Stimulated activated CD4-positive, alpha-beta T cell treated with anti-CD3 and anti-CD28 coated beads, Interleukin-1b, Interleukin-23, amount 100 ng/mL, for 24 hours (primary cell): ENCODE measurements around the gene SLC25A13.

Experiments used
- DNase-seq, 4 experiments: peaks; one replicate each; pipeline ENCODE4 v3.0.0-alpha.2; 2020; ENCODE audit warnings: low read depth in 4 of 4, low spot score in 1 of 4

Gene SLC25A13

DNA sequence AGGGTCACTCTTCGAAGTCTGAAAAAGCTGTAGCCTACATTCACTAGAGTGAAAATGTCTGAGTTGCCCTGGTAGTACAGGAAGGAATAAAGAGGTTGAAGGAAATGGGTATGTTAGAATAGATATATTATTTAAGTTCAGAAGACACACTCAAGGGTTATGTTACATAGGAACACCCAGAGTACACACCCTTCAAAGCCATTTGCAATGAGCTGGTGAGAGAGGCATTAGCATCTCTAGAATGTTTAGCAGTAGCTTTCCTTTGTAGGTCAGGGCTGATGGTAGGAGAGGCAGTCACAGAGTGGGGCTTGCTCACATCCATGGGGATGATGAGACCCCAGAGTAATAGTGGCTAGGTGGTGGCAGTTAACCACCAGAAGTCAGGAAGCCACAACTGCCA is 221.2 kb downstream of the SLC25A13 start:
- no peak for DNase-seq

DNA sequence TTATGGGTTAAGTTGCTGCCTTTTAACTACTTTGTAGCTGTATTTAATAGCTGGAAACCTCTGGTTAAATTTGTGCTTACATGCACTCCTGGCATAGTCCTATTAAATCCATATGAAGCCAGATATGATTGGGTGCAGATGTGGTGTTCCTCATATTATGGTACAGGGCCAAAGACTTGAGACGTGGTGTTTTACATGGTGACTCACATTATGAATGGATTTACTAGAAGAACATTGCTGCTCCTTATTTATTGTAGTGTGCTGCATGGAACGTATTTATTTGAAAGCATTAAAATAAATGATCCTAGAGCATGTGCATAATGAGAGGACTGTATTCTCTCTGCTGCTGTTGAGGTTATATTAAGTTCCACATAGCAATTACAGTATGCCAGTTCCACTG is 224.1 kb downstream of the SLC25A13 start:
- DNase-seq, result no peak

- DNase-seq, result no peak
Measured at GRCh38 chr7:96093435-96093834, 228.5 kb downstream of the SLC25A13 start.

GRCh38 chr7:96090756-96091155 is 231.1 kb downstream of the SLC25A13 start:
- no peak for DNase-seq

- no peak for DNase-seq
Measured at GRCh38 chr7:96089511-96089910, 232.4 kb downstream of the SLC25A13 start.

- no peak for DNase-seq
Measured at GRCh38 chr7:96088579-96088978, 233.3 kb downstream of the SLC25A13 start.

- DNase-seq, result no peak
Measured at GRCh38 chr7:96085953-96086352, 235.9 kb downstream of the SLC25A13 start.

- no peak for DNase-seq
Measured at GRCh38 chr7:96084881-96085553, 236.9 kb downstream of the SLC25A13 start.

- DNase-seq, result no peak
Measured at GRCh38 chr7:96080027-96080426, 241.9 kb downstream of the SLC25A13 start.

DNA sequence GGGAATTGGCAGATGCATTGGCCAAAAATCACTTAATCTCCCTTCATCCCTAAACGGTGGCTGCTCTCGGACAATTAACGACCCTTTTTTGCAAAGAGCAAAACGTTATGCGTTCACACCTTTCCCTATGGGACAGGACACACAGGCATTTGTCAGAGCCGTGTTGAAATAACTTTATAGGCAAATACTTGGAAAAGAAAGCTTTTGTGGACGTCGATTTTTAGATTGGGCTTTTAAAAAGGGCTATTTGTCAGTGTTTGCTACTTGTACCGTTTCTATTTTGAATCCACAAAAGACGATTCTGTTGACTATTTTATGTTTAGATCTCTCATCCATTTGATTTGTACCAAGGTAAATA is 245.6 kb downstream of the SLC25A13 start:
- DNase-seq, result no peak

DNA sequence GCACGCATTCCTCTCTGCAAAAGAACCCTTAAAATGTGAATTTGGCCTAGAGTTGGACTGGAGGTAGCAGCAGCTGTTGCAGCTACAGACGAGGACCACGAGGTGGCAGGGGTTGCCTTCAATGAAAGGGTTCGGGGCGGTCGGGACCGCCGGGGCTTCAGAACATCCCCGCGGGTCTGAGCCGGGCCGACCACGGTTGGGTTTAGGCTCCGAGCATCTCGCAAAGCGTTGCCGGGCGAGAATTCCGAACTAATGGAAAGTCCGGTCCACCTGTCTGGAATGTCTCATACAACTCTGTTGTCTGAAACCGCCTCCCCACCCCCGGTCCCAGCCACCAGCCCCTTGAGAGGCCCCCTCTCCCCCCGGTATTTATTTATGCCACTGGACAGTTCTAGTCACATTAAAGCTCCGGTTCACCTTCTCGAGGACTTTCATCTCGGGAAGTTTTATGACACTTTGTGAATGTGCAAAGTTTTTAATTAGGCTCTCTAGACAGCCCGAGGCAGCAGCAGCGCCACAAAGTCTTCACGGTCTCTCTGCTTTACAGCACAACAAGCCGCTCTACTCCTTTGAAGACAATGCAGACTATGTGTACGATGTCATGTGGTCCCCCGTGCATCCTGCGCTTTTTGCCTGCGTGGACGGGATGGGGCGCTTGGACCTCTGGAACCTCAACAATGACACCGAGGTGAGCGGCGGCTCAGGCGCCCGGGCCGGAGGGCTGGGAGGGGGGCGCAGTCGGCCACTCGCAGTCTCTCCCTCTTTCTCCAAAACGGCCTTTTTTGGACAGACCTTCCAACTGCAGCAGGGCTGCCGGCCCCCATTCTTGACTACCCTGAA is 246.2 kb downstream of the SLC25A13 start:
- DNase-seq, result peak in 3 of 4 experiments; percentile 19 to 36 (median 30)

- no peak for DNase-seq
Measured at GRCh38 chr7:96074871-96075270, 247.0 kb downstream of the SLC25A13 start.
